ENCODE measurements around the gene BDH1.

DNA sequence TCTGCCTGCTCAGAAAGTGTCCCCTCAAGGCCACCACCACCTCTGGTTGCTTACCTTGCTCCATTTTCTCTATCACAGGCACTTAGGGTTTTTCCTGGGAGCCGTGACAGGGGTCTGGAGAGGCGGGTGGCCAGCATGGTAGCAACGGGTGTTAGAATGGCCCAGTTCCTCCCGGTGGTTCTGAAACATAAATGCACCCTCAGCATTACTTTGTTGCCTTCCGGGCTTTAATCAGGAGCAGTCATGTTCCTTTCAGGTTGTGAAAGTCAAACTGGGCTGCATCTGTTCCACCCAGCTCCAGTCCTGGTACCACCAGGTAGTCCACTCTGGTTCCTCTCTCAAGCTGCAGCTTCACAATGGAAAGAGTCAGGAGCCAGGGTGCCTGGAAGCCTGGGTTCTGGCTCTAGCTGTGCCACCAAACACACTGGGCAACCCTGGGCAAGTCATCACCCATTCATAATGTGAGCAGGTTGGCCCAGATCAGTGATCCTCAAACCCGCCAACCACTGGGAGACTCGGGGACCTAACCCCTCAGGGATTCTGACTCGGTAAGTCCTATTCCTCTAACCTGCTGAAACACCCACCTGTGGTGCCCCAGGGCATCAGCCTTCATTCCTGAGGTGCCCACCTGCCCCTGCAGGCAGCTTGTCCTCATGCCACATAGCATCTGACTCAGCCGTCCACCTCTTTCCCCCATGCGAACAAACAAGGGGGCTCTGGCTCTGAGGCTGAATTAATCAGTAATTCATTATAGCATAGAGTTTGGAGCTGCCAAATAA, 9.3 kb downstream of the BDH1 start:
- TF ChIP-seq, protein P1, sequence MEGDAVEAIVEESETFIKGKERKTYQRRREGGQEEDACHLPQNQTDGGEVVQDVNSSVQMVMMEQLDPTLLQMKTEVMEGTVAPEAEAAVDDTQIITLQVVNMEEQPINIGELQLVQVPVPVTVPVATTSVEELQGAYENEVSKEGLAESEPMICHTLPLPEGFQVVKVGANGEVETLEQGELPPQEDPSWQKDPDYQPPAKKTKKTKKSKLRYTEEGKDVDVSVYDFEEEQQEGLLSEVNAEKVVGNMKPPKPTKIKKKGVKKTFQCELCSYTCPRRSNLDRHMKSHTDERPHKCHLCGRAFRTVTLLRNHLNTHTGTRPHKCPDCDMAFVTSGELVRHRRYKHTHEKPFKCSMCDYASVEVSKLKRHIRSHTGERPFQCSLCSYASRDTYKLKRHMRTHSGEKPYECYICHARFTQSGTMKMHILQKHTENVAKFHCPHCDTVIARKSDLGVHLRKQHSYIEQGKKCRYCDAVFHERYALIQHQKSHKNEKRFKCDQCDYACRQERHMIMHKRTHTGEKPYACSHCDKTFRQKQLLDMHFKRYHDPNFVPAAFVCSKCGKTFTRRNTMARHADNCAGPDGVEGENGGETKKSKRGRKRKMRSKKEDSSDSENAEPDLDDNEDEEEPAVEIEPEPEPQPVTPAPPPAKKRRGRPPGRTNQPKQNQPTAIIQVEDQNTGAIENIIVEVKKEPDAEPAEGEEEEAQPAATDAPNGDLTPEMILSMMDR (conservative IDR thresholded peaks at IDR 0.05 in 1 of 2, IDR thresholded peaks at IDR 0.05 in 1 of 2; ENCODE audit: extremely low read depth in 1 of 2, insufficient read depth in 1 of 2, low read depth in 1 of 2, low read length in 2 of 2), result no peak
- TF ChIP-seq EZH2 (IDR thresholded peaks at IDR 0.05; ENCODE audit: borderline replicate concordance, low read length), result no peak
